Panc1 (cell line): ENCODE results near the gene PDZRN4.

Source experiments
- CTCF ChIP-seq: fragments of 450-650 bp; IDR thresholded peaks from 2 replicates; pipeline ENCODE4 v1.5.1; 2017; ENCODE audit warnings: mild to moderate bottlenecking
- POLR2AphosphoS5 ChIP-seq: IDR thresholded peaks from 2 replicates; pipeline ENCODE4 v1.6.1; 2012; ENCODE audit warnings: mild to moderate bottlenecking, low read depth, low read length, moderate library complexity
- REST ChIP-seq, 2 experiments: IDR thresholded peaks; 2 replicates each; pipeline ENCODE4 v1.6.1; 2011 to 2012; ENCODE audit warnings: low read depth in 2 of 2, control low read depth in 1 of 2, low read length in 1 of 2, mild to moderate bottlenecking in 1 of 2, moderate library complexity in 1 of 2; ENCODE audit not compliant: insufficient read depth in 1 of 2
- SIN3A ChIP-seq: IDR thresholded peaks from 2 replicates; pipeline ENCODE4 v1.6.1; 2012; ENCODE audit warnings: low read depth, mild to moderate bottlenecking, low read length, moderate library complexity, borderline replicate concordance; ENCODE audit not compliant: insufficient read depth
- TCF7L2 ChIP-seq: IDR thresholded peaks from 2 replicates; pipeline ENCODE4 v1.6.1; 2011; ENCODE audit warnings: mild to moderate bottlenecking, low read depth, low read length, inconsistent platforms

- no peak for TF ChIP-seq CTCF
- no peak for TF ChIP-seq REST (IDR thresholded peaks at IDR 0.05; ENCODE audit: insufficient read depth in 1 of 2, low read depth in 2 of 2, low read length in 1 of 2)
- TF ChIP-seq TCF7L2, result no peak
- no peak for TF ChIP-seq POLR2AphosphoS5
- no peak for TF ChIP-seq SIN3A
Observed at GRCh38 chr12:41466300-41466699, 278.2 kb downstream of the PDZRN4 start.
